Vagina (tissue), 2 donors: ENCODE results near the gene DIP2B.

ENCODE experiments used
- CTCF ChIP-seq, 3 experiments: fragments of 450-650 bp in 2 of 3; fragments of 200-600 bp in 1 of 3; sonication (generic) in 1 of 3; IDR thresholded peaks; one replicate each; pipeline ENCODE4 v1.5.1; 2017 to 2019; ENCODE audit warnings: antibody characterized with exemption in 3 of 3, mild to moderate bottlenecking in 2 of 3, moderate library complexity in 2 of 3
- POLR2A ChIP-seq, 2 donors: fragments of 450-650 bp; IDR thresholded peaks; one replicate each; pipeline ENCODE4 v1.6.1; 2017; ENCODE audit warnings: antibody characterized with exemption in 2 of 2, mild to moderate bottlenecking in 2 of 2, moderate library complexity in 2 of 2

GRCh38 chr12:50720085-50720484 is 215.3 kb downstream of the DIP2B start:
- TF ChIP-seq CTCF (IDR thresholded peaks at IDR 0.05) (no peak), POLR2A (IDR thresholded peaks at IDR 0.05) (no peak)
